Large intestine (tissue), 3 donors: ENCODE results near the gene ADGRB3. TPM values are rescaled to one million over a fixed set of nuclear protein-coding genes. Genes with fewer than 3 reads are reported as not detected.

Experiments used
- DNase-seq, 2 donors: peaks; one replicate each; pipeline versions ENCODE4 v3.0.0 to v3.0.0-alpha.2; 2013
- H3K27ac ChIP-seq: one replicate; pipeline ENCODE4 v1.5.1; 2013; ENCODE audit warnings: low read length
- H3K27me3 ChIP-seq: 2 replicates; pipeline ENCODE4 v1.6.1; 2013; ENCODE audit warnings: low read length; ENCODE audit not compliant: control insufficient read depth, insufficient read depth
- H3K36me3 ChIP-seq: 2 replicates; pipeline ENCODE4 v1.6.1; 2013; ENCODE audit warnings: low read length; ENCODE audit not compliant: control insufficient read depth, insufficient read depth
- H3K4me1 ChIP-seq: one replicate; pipeline ENCODE4 v1.6.1; 2013; ENCODE audit warnings: low read length; ENCODE audit not compliant: control insufficient read depth, insufficient read depth
- H3K4me3 ChIP-seq: one replicate; pipeline ENCODE4 v1.5.1; 2013; ENCODE audit warnings: low read length
- H3K9me3 ChIP-seq: one replicate; pipeline ENCODE4 v1.6.1; 2013; ENCODE audit warnings: mild to moderate bottlenecking, low read depth, low read length, moderate library complexity; ENCODE audit not compliant: control insufficient read depth
- WGBS: methylation state at CpG from one replicate; pipeline ENCODE4 v1.1.5; 2013; ENCODE audit warnings: low lambda C conversion rate; ENCODE audit not compliant: insufficient coverage; 5-methylcytosine and 5-hydroxymethylcytosine counted together
- polyA plus RNA-seq: library from polyadenylated mRNA; unstranded; fragments of 120-200 nt; gene quantifications from one replicate; pipeline ENCODE4 v1.2.1, GENCODE V29; 2013

Gene ADGRB3
- polyA plus RNA-seq, 1 donor, result 8.3 TPM

DNA sequence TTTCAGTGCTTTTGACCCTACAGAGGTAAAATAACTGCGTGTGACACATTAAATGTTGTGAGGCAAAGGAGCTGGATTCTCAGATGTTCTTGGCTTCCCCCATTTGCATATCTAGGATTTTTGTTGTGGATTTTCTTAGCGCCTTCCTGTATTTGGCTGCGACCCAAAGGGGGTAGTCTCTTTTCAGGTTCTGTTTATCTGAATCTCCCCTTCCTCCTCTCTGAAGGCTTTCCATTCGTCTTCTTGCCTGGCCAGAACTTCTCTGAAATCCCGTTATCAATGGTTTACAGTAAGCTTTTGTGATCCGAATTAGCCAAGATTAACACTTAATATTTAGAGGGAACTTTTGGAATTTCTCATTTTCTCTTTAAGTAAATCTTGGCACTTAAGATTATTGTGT, 60.8 kb downstream of the ADGRB3 start:
- no peaks in the 10 kb centered on the region for H3K27me3 ChIP-seq
- no peaks in the 10 kb centered on the region for H3K4me1 ChIP-seq
- no peaks in the 10 kb centered on the region for H3K36me3 ChIP-seq
- no peaks in the 10 kb centered on the region for H3K9me3 ChIP-seq
- no peak for DNase-seq
- H3K4me3 ChIP-seq, result no peak overlapping the region
- H3K27ac ChIP-seq, result no peak overlapping the region
- 83% methylated on average over 4 of the region's 6 CpGs for WGBS

DNA sequence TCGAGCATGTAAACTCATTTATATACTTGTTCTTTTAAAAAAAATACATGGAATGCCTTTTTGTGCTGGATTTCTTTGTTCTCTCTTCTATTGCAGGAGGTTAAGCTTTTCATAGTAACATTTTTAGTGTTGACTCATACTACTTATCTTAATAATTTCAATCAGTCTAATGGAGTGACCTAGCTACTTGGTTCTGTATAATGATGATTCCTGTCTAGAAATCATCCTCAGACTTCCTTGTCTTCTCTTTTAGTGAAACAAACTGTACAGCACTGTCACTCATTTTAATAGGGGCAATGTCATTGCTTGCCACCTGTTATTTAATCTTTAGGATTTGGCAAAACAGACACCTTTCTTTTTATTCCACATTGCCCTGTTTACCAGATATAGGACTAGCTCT, 62.3 kb downstream of the ADGRB3 start:
- Histone ChIP-seq H3K27ac (no peak overlapping the region), H3K4me3 (no peak overlapping the region), H3K27me3 (no peaks in the 10 kb centered on the region), H3K9me3 (no peaks in the 10 kb centered on the region), H3K36me3 (no peaks in the 10 kb centered on the region), H3K4me1 (no peaks in the 10 kb centered on the region)
- WGBS, result no CpG with 5 or more reads among the region's 1 CpG
- DNase-seq, result no peak

DNA sequence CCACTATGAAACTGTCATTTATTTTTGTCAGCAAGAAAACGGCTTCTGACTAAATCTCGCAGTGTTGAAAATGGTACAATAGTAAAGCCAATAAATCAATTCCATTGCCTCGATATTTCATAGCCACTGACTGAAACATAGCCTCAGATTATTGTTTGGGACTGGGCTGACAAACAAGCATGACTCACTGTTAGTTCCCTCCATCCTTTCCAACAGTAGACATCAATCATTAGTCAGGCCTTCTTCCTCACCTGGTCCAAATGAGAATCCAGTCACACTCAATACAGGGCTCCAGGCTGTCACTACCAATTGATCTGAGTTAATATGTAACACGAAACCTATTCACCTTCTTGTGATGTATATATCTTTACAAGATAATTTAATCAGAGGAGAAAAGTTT, 66.1 kb downstream of the ADGRB3 start:
- no peak for DNase-seq
- no peaks in the 10 kb centered on the region for H3K27me3 ChIP-seq
- H3K9me3 ChIP-seq, result no peaks in the 10 kb centered on the region
- H3K4me1 ChIP-seq, result no peaks in the 10 kb centered on the region
- 77% methylated on average over 4 of the region's 4 CpGs for WGBS
- H3K36me3 ChIP-seq, result no peaks in the 10 kb centered on the region
- H3K4me3 ChIP-seq, result no peak overlapping the region
- H3K27ac ChIP-seq, result no peak overlapping the region

DNA sequence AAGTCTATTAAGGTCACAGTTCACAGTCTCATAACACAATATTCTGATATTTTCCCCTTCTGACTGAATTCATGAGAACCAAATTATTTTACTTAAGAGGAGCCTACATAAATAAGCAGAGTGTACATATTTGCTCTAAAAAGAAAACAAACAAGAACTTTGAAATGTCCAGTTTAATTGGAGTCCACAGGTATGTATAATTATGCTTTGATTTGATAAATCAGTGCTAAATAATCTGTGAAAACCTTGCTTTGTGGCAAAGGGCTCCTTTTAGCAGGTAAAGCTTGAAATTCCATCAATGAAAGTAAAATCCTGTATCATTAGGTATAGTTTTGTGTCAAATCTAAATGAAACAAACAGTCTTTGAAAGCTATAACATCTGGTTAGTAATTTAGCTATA, 69.4 kb downstream of the ADGRB3 start:
- Histone ChIP-seq H3K36me3 (no peaks in the 10 kb centered on the region), H3K4me1 (no peaks in the 10 kb centered on the region), H3K9me3 (no peaks in the 10 kb centered on the region), H3K27ac (no peak overlapping the region), H3K27me3 (no peaks in the 10 kb centered on the region), H3K4me3 (no peak overlapping the region)
- DNase-seq, result no peak

DNA sequence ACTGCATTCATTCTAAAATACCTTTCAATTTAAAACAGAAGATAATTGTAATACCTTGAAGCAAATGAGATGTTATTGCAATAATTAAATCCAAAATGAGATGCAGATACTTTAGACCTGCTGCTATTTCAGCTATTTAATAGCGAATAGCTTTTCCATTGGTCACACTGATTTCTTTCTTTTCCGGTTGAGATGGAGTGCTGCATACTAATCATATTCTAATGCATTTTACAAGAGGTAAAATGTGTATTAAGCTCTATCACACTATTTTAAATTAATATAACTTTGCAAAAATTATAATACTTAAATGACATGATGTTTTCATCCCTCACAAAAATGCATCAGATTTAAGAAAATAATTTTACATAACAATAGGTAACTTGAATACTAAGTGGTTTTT, 74.0 kb downstream of the ADGRB3 start:
- no peaks in the 10 kb centered on the region for H3K4me1 ChIP-seq
- H3K4me3 ChIP-seq, result no peak overlapping the region
- H3K36me3 ChIP-seq, result no peaks in the 10 kb centered on the region
- H3K9me3 ChIP-seq, result no peaks in the 10 kb centered on the region
- no peaks in the 10 kb centered on the region for H3K27me3 ChIP-seq
- DNase-seq, result no peak
- 93% methylated on average over 2 of the region's 2 CpGs for WGBS
- H3K27ac ChIP-seq, result no peak overlapping the region

DNA sequence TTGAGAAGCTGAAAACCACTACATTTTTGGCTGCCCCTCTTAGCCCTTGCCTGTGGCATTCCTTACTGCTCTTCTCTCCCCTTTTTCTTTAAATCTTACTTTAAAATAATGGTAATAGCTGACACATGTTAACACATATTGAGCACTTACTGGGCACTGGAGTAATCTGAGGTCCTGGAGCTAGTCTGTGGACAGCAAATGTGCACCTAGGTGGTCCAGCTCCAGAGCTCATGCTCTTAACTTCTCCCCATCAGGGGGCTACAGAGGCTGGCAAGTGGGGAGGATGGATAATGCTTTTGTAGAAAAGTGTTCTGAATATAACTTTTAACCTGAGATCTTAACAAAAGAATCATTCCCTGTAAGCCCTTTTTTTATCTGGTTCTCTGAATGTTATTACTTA, 74.8 kb downstream of the ADGRB3 start:
- DNase-seq, result no peak
- Histone ChIP-seq H3K27me3 (no peaks in the 10 kb centered on the region), H3K9me3 (no peaks in the 10 kb centered on the region), H3K4me3 (no peak overlapping the region), H3K27ac (no peak overlapping the region), H3K4me1 (no peaks in the 10 kb centered on the region), H3K36me3 (no peaks in the 10 kb centered on the region)

DNA sequence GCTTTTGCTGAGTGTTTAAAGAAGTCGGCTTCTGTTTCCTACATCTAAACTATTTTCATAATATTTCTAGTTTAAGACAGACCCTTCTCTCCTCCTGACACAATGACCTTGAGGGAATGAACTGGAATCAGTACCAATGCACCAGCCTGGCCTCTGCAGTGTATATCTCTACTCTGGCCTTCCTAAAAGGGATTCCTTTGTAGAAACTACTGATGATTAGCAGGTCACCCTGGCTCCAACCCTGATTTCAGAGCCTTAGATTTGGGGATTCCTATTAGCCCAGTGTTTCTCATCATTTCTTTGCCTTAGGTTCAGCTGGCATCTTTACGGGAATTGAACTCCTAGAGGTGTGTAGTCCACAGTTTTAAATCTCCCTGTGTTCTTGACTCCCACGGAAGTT, 75.4 kb downstream of the ADGRB3 start:
- Histone ChIP-seq H3K27me3 (no peaks in the 10 kb centered on the region), H3K4me1 (no peaks in the 10 kb centered on the region), H3K36me3 (no peaks in the 10 kb centered on the region), H3K9me3 (no peaks in the 10 kb centered on the region), H3K4me3 (no peak overlapping the region), H3K27ac (no peak overlapping the region)
- 84% methylated on average over 2 of the region's 3 CpGs for WGBS
- no peak for DNase-seq

DNA sequence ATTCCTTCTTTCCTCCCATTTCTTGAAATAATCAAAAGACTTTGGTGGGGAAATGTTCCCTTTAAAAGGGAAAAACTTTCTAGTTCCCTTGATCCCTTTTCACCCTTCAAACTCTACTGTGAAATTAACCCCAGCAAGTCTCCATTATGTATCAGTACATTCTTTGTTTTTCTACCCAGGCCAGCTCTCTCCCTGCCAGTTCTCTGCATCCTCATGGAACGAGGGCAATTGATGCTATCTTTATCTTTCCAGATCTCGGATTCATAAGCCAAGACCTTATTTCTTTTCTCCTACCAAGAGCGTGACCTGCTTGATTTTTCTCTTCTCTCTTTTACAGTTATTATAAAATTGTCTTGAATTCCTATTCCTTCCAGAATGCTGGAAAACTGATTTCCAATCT, 75.8 kb downstream of the ADGRB3 start:
- no peaks in the 10 kb centered on the region for H3K36me3 ChIP-seq
- no peak overlapping the region for H3K27ac ChIP-seq
- WGBS, result 84% methylated on average over 3 of the region's 3 CpGs

DNA sequence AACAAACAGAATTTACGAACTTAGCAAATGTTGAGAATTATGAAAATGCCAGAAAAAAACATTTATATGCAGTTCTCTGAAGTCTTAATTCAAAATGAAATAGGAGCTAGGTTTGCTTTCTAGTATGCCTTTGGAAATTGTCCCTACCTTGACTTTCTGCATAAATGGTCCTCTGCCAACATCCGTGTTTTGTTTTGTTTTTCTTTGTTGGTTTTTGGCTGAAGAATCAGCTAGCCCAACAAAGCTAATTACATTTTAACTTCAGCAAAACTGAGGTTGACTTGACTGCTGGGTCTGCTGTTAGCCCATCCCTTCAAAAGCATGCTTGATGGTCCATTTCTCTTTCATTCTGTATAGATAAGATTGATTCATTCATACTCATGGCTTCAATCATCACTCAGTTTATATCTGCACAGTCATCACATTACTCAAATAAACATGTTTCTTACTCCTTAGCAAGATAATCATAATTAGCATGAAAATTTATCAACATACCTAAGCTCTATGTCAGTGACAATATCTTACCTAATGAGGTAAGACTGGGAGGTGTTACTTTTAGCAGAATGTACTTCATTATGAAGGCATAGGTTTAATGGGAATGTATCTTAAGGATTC, 76.4 kb downstream of the ADGRB3 start:
- Histone ChIP-seq H3K27me3 (no peaks in the 10 kb centered on the region), H3K4me3 (no peak overlapping the region), H3K9me3 (no peaks in the 10 kb centered on the region), H3K27ac (no peak overlapping the region), H3K4me1 (no peaks in the 10 kb centered on the region), H3K36me3 (no peaks in the 10 kb centered on the region)
- no peak for DNase-seq
- WGBS, result 100% methylated on average over 1 of the region's 2 CpGs

More for the DNA sequence above, 75.8 kb downstream of the ADGRB3 start:
- H3K9me3 ChIP-seq, result no peaks in the 10 kb centered on the region
- no peak overlapping the region for H3K4me3 ChIP-seq
- no peak for DNase-seq
- no peaks in the 10 kb centered on the region for H3K27me3 ChIP-seq
- no peaks in the 10 kb centered on the region for H3K4me1 ChIP-seq

DNA sequence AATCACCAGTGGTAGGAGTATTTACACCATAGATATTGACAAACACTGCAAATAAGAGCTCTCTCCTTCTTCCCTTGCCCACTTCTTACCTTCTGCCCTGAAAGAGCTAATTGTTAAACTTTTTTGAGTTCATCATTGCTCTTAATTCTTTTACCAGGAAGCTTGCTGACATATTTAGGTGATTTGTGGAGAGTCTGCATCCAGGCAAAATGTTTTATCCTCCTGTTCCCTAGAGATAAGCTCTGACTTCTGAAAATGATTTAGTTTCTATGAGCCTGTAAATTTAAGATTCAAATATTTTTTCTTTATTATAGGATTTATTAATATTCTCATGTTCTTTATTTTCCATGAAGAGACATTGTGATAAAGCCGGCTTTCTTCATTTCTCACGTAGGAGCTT, 81.5 kb downstream of the ADGRB3 start:
- no peaks in the 10 kb centered on the region for H3K27me3 ChIP-seq
- no peaks in the 10 kb centered on the region for H3K9me3 ChIP-seq
- no peak for DNase-seq
- WGBS, result 100% methylated on average over 2 of the region's 2 CpGs
- no peak overlapping the region for H3K27ac ChIP-seq
- H3K36me3 ChIP-seq, result no peaks in the 10 kb centered on the region
- H3K4me1 ChIP-seq, result no peaks in the 10 kb centered on the region
- H3K4me3 ChIP-seq, result no peak overlapping the region

DNA sequence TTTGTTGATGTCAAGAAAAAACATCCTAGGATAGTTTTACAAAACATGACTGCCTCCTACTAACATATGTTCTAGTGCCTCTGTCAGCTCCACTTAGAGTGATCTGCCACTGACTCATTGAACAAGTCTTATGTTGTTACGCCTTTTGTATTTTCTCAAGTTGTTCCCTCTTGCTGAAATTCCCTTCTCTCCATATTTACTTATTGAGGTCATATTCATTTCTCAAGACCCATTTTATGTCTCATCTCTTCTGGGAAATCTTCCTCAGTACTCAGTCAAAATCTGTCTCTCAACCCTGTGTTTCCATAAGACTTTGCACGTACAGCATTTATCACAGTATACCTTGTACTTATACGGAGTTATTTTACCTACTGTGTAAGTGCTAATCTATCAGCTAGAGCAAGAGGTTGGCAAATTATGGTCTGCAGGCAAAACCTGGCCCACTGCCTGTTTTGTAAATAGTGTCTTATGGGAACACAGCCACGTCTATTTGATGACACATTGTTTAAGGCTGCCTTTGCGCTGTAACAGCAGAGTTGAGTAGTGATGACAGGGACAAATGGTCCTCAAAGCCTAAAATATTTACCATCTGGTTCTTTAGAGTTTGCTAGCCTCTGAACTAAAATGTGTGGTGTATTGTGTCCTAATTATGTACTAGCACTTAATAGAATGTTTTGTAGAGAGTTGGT, 83.4 kb downstream of the ADGRB3 start:
- no peak for DNase-seq
- WGBS, result 83% methylated on average over 1 of the region's 5 CpGs
- Histone ChIP-seq H3K27ac (no peak overlapping the region), H3K36me3 (no peaks in the 10 kb centered on the region), H3K9me3 (no peaks in the 10 kb centered on the region), H3K4me1 (no peaks in the 10 kb centered on the region), H3K4me3 (no peak overlapping the region), H3K27me3 (no peaks in the 10 kb centered on the region)
